AG04450 (cell line): ENCODE results near the gene CRYGN. TPM values are rescaled to one million over a fixed set of nuclear protein-coding genes. Genes with fewer than 3 reads are reported as not detected.

Experiments used
- CTCF ChIA-PET: fragments of 300-600, 350-600 bp; formaldehyde crosslinking; extraction: SDS; loops from one replicate; lab custom pipeline; 2022; ENCODE audit warnings: antibody characterized with exemption, inconsistent platforms; lab: Charles Lee
- POLR2A ChIA-PET: fragments of 350-600 bp; formaldehyde crosslinking; extraction: SDS; loops from one replicate; lab custom pipeline; 2021; ENCODE audit warnings: antibody characterized with exemption, inconsistent platforms; lab: Yijun Ruan, JAX
- DNase-seq: peaks from one replicate; pipeline ENCODE4 v3.0.0-alpha.2; 2011; ENCODE audit warnings: low read depth, low spot score
- H3K27ac ChIP-seq: one replicate; pipeline ENCODE4 v1.5.1; 2012; ENCODE audit warnings: low read depth, low read length, control low read depth
- H3K27me3 ChIP-seq: one replicate; pipeline ENCODE4 v1.6.0; 2012; ENCODE audit warnings: low read length; ENCODE audit not compliant: control insufficient read depth, insufficient read depth
- H3K4me3 ChIP-seq: 2 replicates; pipeline ENCODE4 v1.5.1; 2011; ENCODE audit warnings: mild to moderate bottlenecking, low read depth, low read length, control low read depth
- H3K9me3 ChIP-seq: 2 replicates; pipeline ENCODE4 v1.5.1; 2012; ENCODE audit warnings: low read length; ENCODE audit not compliant: control insufficient read depth, insufficient read depth
- CTCF ChIP-seq: IDR thresholded peaks from 2 replicates; pipeline ENCODE4 v1.5.1; 2011; ENCODE audit warnings: low read depth, low read length, control low read depth, inconsistent platforms
- polyA plus RNA-seq: library from polyadenylated mRNA; depleted of rRNA; stranded (reverse); fragments of >200 nt; gene quantifications from 2 replicates; pipeline ENCODE4 v1.2.3, GENCODE V29; 2011

Gene CRYGN
- polyA plus RNA-seq, 1 experiment = not detected

GRCh38 chr7:151416112-151416940, 23.6 kb downstream of the CRYGN start:
- Histone ChIP-seq H3K4me3 (no peak overlapping the region), H3K27ac (no peak overlapping the region), H3K9me3 (peaks cover 6% of the 10 kb centered on the region), H3K27me3 (peaks cover 42% of the 10 kb centered on the region)
- TF ChIP-seq CTCF = no peak
- CTCF ChIA-PET = interaction anchor here (1.6 to 1.7 kb wide), 2 partner anchors 32 to 102 kb away, joined by 4 to 5 read pairs; no protein-coding TSS in a partner anchor
- DNase-seq = no peak
- POLR2A ChIA-PET = no interaction called here

GRCh38 chr7:151415375-151416105, 24.4 kb downstream of the CRYGN start:
- Histone ChIP-seq H3K27ac (no peak overlapping the region), H3K27me3 (peaks cover 50% of the 10 kb centered on the region), H3K4me3 (no peak overlapping the region), H3K9me3 (peaks cover 6% of the 10 kb centered on the region)
- ChIA-PET POLR2A (no interaction called here), CTCF (interaction anchor here (1.6 to 1.7 kb wide), 2 partner anchors 33 to 101 kb away, joined by 4 to 5 read pairs; no protein-coding TSS in a partner anchor)
- TF ChIP-seq CTCF = no peak
- no peak for DNase-seq

GRCh38 chr7:151413241-151413640, 26.7 kb downstream of the CRYGN start:
- no peak for TF ChIP-seq CTCF
- ChIA-PET CTCF (no interaction called here), POLR2A (no interaction called here)
- Histone ChIP-seq H3K27ac (no peak overlapping the region), H3K27me3 (peaks cover 70% of the 10 kb centered on the region), H3K9me3 (peaks cover 4% of the 10 kb centered on the region; the same call in 1 of the 2 replicates), H3K4me3 (no peak overlapping the region)
- no peak for DNase-seq

DNA sequence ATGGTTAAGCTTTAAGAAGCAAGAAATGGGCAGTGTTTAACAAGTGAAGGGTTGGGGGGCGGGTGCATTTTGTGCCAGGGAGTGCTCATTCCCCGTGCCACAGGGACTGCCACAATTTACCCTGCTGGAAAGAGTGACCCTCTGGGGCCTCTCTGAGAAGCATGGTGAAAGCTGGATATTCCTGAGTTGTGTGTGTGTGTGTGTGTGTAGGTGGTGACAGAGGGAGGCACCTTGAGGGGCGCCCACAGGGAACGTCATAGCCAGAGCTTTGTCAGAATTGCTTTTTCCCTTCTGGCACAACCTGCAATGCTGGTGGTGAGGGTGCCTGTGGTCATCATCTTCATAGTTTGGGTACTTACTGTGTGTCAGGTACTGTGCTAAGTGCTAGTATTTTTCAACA, 27.6 kb downstream of the CRYGN start:
- DNase-seq = no peak
- peaks cover 76% of the 10 kb centered on the region for H3K27me3 ChIP-seq
- no peak overlapping the region for H3K4me3 ChIP-seq
- H3K9me3 ChIP-seq = peaks cover 4% of the 10 kb centered on the region; the same call in 1 of the 2 replicates
- CTCF ChIA-PET = interaction anchor here (0.6 kb wide), 1 partner anchor 263 kb away, joined by 5 read pairs; no protein-coding TSS in a partner anchor
- POLR2A ChIA-PET = interaction anchor here (0.7 kb wide), 1 partner anchor 617 kb away, joined by 3 read pairs; no protein-coding TSS in a partner anchor
- no peak for TF ChIP-seq CTCF
- H3K27ac ChIP-seq = no peak overlapping the region
